ENCODE data around the gene TRIM67. TPM values are rescaled to one million over a fixed set of nuclear protein-coding genes. Genes with fewer than 3 reads are reported as not detected.

The TRIM67 gene
- total RNA-seq, 1 donor from 2014 or later = 0.05 TPM

- ATAC-seq (ENCODE audit: poor library complexity) (no peak), DNase-seq (no peak)
- intact Hi-C loops (cut with DNase I) = loop anchor here (10.0 kb wide), 1 partner anchor 421 kb away; no protein-coding TSS in a partner anchor
These were observed 54.0 kb downstream of the TRIM67 start for GRCh38 chr1:231215681-231216385.

- intact Hi-C loops (cut with DNase I) = loop anchor here (10.0 kb wide), 1 partner anchor 422 kb away; no protein-coding TSS in a partner anchor
- ATAC-seq (ENCODE audit: poor library complexity) (no peak), DNase-seq (no peak)
These were observed 54.6 kb downstream of the TRIM67 start for GRCh38 chr1:231216498-231216897.

GRCh38 chr1:231217056-231217455 is 55.2 kb downstream of the TRIM67 start:
- ATAC-seq (ENCODE audit: poor library complexity) (no peak), DNase-seq (no peak)
- intact Hi-C loops (cut with DNase I) = loop anchor here (10.0 kb wide), 1 partner anchor 422 kb away; no protein-coding TSS in a partner anchor

DNA sequence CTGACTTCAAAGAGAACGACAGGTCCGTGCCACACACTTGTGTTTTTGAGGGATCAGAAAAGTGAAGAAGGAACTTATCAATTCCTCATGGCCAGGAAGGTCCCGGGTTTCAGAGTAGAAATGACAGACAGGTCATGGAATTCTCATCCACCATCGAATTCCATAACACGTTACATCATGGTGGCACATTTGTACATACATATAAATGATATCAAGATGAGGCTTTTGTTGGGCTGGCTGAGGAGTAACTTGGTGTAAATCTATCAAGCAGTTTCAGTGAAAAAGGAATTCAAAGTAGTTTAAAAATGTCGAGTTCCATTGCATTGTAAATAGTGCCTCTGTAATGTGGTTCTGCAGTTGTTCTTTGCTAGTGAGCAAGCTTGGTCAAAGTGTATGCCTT is 56.2 kb downstream of the TRIM67 start:
- DNase-seq = no peak
- ATAC-seq (ENCODE audit: poor library complexity) = no peak
- intact Hi-C loops (cut with DNase I) = loop anchor here (10.0 kb wide), 1 partner anchor 423 kb away; no protein-coding TSS in a partner anchor

DNA sequence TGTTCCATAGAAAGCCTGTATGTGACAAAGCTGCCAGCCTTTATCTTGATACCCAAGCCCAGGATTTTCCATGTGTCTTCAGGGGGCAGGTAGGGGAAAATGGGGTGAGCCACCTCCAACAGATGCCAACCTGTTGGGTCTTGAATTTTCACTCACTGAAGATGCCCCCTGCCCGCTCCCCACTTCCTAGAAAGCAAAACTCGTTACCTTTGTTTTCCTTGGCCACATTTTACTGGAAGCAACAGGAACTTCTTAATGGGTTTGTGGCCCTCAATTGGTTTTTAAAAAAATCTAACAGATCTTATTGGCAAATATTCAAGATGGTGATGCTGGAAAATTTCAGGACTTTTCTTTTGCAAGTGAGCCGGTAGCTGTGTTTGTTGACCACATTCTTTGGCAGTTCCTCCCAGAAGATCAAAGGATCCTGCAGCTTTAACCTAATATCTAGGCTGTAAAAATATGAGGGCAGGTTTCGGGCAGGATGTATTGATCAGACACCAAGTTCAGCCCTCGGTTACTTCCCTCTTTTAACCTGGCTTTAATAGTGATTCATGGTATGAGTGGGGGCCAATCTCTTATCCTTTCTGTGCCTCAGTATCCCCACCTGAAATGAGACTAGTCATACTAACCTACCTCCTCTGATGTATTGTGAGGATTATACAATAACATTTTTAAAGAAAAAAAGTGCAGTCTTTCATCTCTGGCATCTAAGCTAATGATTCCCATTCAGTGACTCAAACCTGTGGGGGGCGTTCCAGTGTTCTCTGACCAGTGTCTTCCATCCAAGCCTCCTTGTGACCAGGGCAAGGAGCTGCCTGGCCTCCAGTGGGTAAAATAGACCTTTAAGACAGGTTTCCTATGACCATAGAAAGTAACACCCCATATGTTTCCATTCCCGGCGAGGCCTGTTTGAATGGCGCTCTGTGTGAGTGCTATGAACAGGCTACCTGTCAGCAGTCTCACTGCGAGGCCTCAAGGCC is 57.9 kb downstream of the TRIM67 start:
- intact Hi-C loops (cut with DNase I) = loop anchor here (10.0 kb wide), 1 partner anchor 425 kb away; no protein-coding TSS in a partner anchor
- DNase-seq (no peak), ATAC-seq (ENCODE audit: poor library complexity) (no peak)

GRCh38 chr1:231220801-231221200 is 58.9 kb downstream of the TRIM67 start:
- intact Hi-C loops (cut with DNase I) = no loop called here
- no peak for ATAC-seq (ENCODE audit: poor library complexity)
- no peak for DNase-seq

- ATAC-seq (ENCODE audit: poor library complexity) = no peak
- DNase-seq = no peak
- intact Hi-C loops (cut with DNase I) = no loop called here
These were observed 64.3 kb downstream of the TRIM67 start for GRCh38 chr1:231226156-231226555.

GRCh38 chr1:231231511-231231910 is 69.7 kb downstream of the TRIM67 start:
- DNase-seq (no peak), ATAC-seq (ENCODE audit: poor library complexity) (no peak)
- intact Hi-C loops (cut with DNase I) = no loop called here

- ATAC-seq (ENCODE audit: poor library complexity) (no peak), DNase-seq (no peak)
- intact Hi-C loops (cut with DNase I) = no loop called here
These were observed 71.2 kb downstream of the TRIM67 start for GRCh38 chr1:231232870-231233734.

GRCh38 chr1:231233735-231234417 is 72.0 kb downstream of the TRIM67 start:
- intact Hi-C loops (cut with DNase I) = no loop called here
- DNase-seq = no peak
- no peak for ATAC-seq (ENCODE audit: poor library complexity)

DNA sequence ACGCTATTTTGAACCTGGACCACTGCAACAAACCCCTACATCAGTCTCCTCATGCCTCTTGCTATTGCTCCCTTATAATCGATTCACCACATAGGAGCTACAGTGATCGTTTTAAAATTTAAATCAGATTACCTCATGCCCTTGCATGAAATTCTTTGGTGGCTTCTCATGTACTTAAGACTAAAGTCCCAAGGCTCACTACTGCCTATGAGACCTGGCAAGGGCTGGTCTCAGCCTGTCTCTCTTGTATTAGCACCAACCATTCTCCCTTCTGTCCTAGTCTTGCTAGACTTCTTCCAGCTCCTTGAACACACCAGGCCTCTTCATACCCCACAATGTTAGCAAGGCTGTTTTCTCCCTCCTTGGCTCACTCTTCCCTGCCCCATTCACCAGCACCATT is 72.6 kb downstream of the TRIM67 start:
- ATAC-seq (ENCODE audit: poor library complexity) = no peak
- intact Hi-C loops (cut with DNase I) = no loop called here

DNA sequence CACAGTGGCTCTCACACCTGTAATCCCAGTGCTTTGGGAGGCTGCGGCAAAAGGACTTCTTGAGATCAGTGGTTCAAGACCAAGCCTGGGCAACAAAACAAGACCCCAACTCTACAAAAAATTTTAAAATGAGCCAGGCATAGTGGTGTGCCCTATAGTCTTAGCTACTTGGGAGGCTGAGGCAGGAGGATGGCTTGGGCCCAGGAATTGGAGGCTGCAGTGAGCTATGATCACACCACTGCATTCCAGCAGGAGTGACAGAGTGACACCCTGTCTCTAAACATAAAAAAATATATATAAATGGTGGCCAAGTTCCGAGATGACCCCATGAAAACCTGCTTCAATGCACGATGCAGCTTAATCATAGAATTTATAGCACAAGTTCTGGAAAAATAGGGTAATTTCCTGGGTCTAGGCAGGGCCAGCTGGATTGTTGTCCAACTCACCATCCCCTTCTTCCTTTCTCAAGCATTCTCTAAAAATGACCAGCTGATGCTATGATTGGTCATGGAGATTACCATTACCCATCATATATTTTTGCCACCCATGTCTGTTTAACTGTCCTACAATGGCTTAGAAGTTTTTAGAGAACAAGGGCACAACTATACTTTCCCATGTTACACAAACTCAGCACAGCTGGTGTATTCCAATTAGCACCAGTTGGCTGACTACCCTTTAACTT is 73.8 kb downstream of the TRIM67 start:
- ATAC-seq (ENCODE audit: poor library complexity) (no peak), DNase-seq (no peak)
- intact Hi-C loops (cut with DNase I) = no loop called here

More for the DNA sequence above, 72.6 kb downstream of the TRIM67 start:
- DNase-seq = no peak

DNA sequence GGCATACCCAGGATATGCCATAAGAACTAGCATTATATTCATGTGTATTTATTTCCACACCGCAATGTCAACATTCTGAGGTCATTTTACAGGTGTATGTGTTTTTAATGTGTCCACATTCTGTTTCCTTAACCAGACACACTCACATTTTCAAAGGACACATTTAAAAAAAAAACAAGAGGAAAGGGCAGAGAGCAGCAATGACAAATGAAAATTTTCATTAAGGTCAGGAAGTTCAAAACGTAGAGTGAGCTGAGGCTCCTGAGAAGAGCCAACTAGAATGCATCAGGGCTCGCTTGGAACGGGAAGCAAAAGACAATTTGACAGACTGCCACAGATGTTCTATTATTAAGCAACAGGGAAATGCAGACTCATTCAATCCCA is 74.3 kb downstream of the TRIM67 start:
- intact Hi-C loops (cut with DNase I) = no loop called here
- DNase-seq = no peak
- no peak for ATAC-seq (ENCODE audit: poor library complexity)

DNA sequence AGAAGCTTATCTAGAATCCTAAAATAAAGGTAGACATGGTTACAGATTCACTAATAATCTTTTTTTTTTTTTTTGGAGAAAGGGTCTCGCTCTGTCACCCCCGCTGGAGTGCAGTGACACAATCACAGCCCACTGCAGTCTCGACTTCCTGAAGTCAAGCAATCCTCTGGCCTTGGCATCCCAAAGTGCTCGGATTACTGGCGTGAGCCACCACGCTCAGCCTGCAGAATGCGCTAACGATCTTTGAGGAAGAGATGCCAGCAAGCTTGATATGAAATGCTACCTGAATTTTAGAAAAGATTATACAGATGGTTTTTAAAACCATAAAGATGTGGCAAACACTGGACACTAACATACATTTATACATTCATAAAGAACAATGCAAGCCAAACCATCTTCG is 75.1 kb downstream of the TRIM67 start:
- DNase-seq (no peak), ATAC-seq (ENCODE audit: poor library complexity) (no peak)
- intact Hi-C loops (cut with DNase I) = no loop called here

DNA sequence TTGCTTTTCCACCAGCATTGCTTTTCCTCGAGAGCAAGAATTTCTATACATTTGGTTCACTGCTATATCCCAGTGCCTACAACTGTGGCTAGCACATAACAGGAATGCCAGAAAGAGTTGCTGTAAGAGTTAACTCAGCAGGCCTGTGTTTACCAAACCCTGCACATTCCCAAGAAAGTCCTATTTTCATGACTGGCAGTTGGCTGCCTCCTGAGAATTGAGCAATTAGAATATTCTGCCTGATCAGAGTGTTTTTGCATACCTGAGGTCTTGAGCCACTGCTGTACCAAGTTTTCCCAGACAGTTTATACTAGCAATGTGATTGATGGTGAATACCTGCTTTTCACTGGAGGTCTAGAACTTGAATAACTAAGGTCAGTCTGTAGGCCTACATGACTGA is 76.4 kb downstream of the TRIM67 start:
- DNase-seq (no peak), ATAC-seq (ENCODE audit: poor library complexity) (no peak)
- intact Hi-C loops (cut with DNase I) = no loop called here

GRCh38 chr1:231240531-231240882 is 78.6 kb downstream of the TRIM67 start:
- intact Hi-C loops (cut with DNase I) = no loop called here
- ATAC-seq (ENCODE audit: poor library complexity) (peak; percentile 2), DNase-seq (no peak)

DNA sequence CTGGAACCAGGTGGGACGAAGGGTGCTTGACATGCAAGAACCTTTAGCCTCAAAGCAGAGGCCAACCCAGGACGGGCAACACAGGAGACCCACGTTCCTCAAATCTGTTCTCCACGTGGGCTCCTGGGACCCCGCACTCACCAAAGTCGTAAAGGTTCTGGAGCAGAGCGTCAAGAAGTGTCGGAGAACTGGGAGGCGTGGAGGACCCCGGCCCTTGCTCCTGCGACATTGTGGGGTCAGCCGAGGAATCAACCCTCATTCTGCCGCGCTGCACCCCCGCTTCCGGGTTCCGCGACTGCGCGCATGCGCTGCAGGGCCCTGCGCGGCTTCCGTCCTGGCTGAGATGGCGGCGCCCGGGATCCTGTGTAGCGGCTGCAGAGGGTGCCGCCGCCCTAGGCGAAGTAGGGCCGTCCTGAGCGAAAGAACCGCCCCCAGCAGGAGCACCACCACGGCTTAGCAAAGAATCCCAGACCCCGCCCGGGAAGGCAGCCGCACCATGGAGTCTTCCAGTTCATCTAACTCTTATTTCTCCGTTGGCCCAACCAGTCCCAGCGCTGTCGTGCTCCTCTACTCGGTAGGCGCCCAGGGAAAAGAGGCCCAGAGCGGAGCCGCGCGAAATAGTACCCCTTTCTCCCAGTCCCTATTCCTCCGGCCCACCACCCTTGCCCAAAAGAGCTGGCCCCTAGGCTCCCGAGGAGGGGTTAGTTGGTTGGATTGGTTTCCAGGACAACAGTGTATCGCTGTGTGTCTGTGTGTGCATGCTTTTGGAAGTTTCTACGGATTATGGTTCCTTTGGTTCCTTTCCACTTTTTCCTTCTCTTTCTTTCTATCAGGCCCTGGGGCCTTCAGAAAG is 79.3 kb downstream of the TRIM67 start, which contains the start of gene GNPAT:
GNPAT (plus strand) TSS at position 330 of the 853 bp plus-strand sequence; CDS start at position 497, 167 bp downstream.
- peak; percentile 95 for DNase-seq
- intact Hi-C loops (cut with DNase I) = no loop called here
- peak; percentile 98 for ATAC-seq (ENCODE audit: poor library complexity)

All from Right ventricle myocardium superior (tissue), 1 donor.